ENCODE data around the gene FXYD1.

GRCh38 chr19:35099897-35100275, 38.7 kb upstream of the FXYD1 start:
- TF ChIP-seq CTCF (IDR thresholded peaks at IDR 0.05; ENCODE audit: control extremely low read depth in 1 of 3, insufficient read depth in 1 of 3, low read depth in 1 of 3, low read length in 3 of 3) (no peak), POLR2A (IDR thresholded peaks at IDR 0.05; ENCODE audit: control extremely low read depth in 1 of 2, low read depth in 2 of 2, low read length in 2 of 2) (no peak)

All from H1 (cell line).